Neural cell (in vitro differentiated cells): ENCODE measurements around the gene MC1R. TPM values are rescaled to one million over a fixed set of nuclear protein-coding genes. Genes with fewer than 3 reads are reported as not detected.
"Not testable (repeated sequence)": the region's sequence is repeated elsewhere in the genome, so short reads cannot be mapped to it uniquely, and the experiment has no call there.

ENCODE experiments used
- H2AFZ ChIP-seq: fragments of 200-600, 300-800 bp; sonication (generic), shearing (Covaris generic); 2 replicates; pipeline ENCODE4 v1.6.0; 2014; ENCODE audit warnings: low read depth, mild to moderate bottlenecking, antibody characterized with exemption, low read length, moderate library complexity
- H3F3A ChIP-seq: fragments of 200-600 bp; shearing (Covaris generic); 2 replicates; pipeline ENCODE4 v1.6.1; 2016; ENCODE audit warnings: mild to moderate bottlenecking, moderate library complexity, mixed read lengths, antibody characterized with exemption, low read length; ENCODE audit not compliant: insufficient read depth, poor library complexity, severe bottlenecking
- H3K27ac ChIP-seq: fragments of 200-600, 300-800 bp; sonication (generic), shearing (Covaris generic); 2 replicates; pipeline ENCODE4 v1.5.1; 2014; ENCODE audit warnings: mild to moderate bottlenecking, low read length, moderate library complexity
- H3K27me3 ChIP-seq: fragments of 300-800, 200-600 bp; sonication (generic), shearing (Covaris generic); 2 replicates; pipeline ENCODE4 v1.6.0; 2014; ENCODE audit warnings: mild to moderate bottlenecking, low read depth, low read length, moderate library complexity; ENCODE audit not compliant: insufficient read depth
- H3K36me3 ChIP-seq: fragments of 300-800, 200-600 bp; sonication (generic), shearing (Covaris generic); 2 replicates; pipeline ENCODE4 v1.5.1; 2014; ENCODE audit warnings: mild to moderate bottlenecking, antibody characterized with exemption, low read length, moderate library complexity; ENCODE audit not compliant: insufficient read depth
- H3K4me2 ChIP-seq: fragments of 300-800, 200-600 bp; sonication (generic), shearing (Covaris generic); 2 replicates; pipeline ENCODE4 v1.6.0; 2014; ENCODE audit warnings: mild to moderate bottlenecking, low read length
- H3K4me3 ChIP-seq: fragments of 300-800, 200-600 bp; sonication (generic), shearing (Covaris generic); 2 replicates; pipeline ENCODE4 v1.5.1; 2014; ENCODE audit warnings: mild to moderate bottlenecking, low read length, moderate library complexity
- H3K79me2 ChIP-seq: fragments of 200-600 bp; shearing (Covaris generic); replicated peaks from 2 replicates; pipeline ENCODE4 v1.6.0; 2014; ENCODE audit warnings: mild to moderate bottlenecking, low read length, moderate library complexity; ENCODE audit not compliant: insufficient read depth
- H3K9ac ChIP-seq: fragments of 300-800, 200-600 bp; sonication (generic), shearing (Covaris generic); 2 replicates; pipeline ENCODE4 v1.6.1; 2016; ENCODE audit warnings: mild to moderate bottlenecking, low read length, mixed read lengths
- H3K9me2 ChIP-seq: fragments of 200-600 bp; shearing (Covaris generic); 2 replicates; pipeline ENCODE4 v1.6.1; 2016; ENCODE audit warnings: mild to moderate bottlenecking, low read length, mixed read lengths; ENCODE audit not compliant: insufficient read depth
- H3K9me3 ChIP-seq: fragments of 200-600, 300-800 bp; sonication (generic), shearing (Covaris generic); 2 replicates; pipeline ENCODE4 v1.6.1; 2016; ENCODE audit warnings: mild to moderate bottlenecking, mixed run types, low read length, moderate library complexity, mixed read lengths
- H4K20me1 ChIP-seq: fragments of 200-600 bp; shearing (Covaris generic); 2 replicates; pipeline ENCODE4 v1.6.1; 2016; ENCODE audit warnings: mild to moderate bottlenecking, mixed run types; ENCODE audit not compliant: insufficient read depth
- CTCF ChIP-seq: fragments of 450-650 bp; IDR thresholded peaks from 2 replicates; pipeline ENCODE4 v1.5.1; 2014; ENCODE audit warnings: antibody characterized with exemption, mild to moderate bottlenecking, moderate library complexity; ENCODE audit not compliant: poor library complexity, severe bottlenecking
- EP300 ChIP-seq: fragments of 450-650 bp; conservative IDR thresholded peaks from 2 replicates; pipeline ENCODE4 v1.6.1; 2014; ENCODE audit warnings: antibody characterized with exemption, mild to moderate bottlenecking, moderate library complexity; ENCODE audit not compliant: poor library complexity, severe bottlenecking
- POLR2AphosphoS5 ChIP-seq: IDR thresholded peaks from 2 replicates; pipeline ENCODE4 v1.6.1; 2012
- RAD21 ChIP-seq: fragments of 450-650 bp; conservative IDR thresholded peaks from 2 replicates; pipeline ENCODE4 v1.6.1; 2014; ENCODE audit warnings: antibody characterized with exemption, mild to moderate bottlenecking, moderate library complexity
- REST ChIP-seq: IDR thresholded peaks from 2 replicates; pipeline ENCODE4 v1.6.1; 2012; ENCODE audit warnings: borderline replicate concordance
- SMC3 ChIP-seq: fragments of 450-650 bp; conservative IDR thresholded peaks from 2 replicates; pipeline ENCODE4 v1.6.1; 2014; ENCODE audit warnings: antibody characterized with exemption, mild to moderate bottlenecking, moderate library complexity; ENCODE audit not compliant: poor library complexity
- polyA plus RNA-seq: library from polyadenylated mRNA; depleted of rRNA; stranded (reverse); fragments of >200 nt; gene quantifications from 2 replicates; pipeline ENCODE4 v1.2.3, GENCODE V29; 2014

Gene MC1R
- polyA plus RNA-seq, 1 donor from 2014 or later = 21.3 TPM

- not testable (repeated sequence) for H3K9ac ChIP-seq, H3K27ac ChIP-seq, H3K9me2 ChIP-seq, H2AFZ ChIP-seq, H3K4me2 ChIP-seq, H3K9me3 ChIP-seq, H3K27me3 ChIP-seq, H3F3A ChIP-seq, H3K4me3 ChIP-seq
- Histone ChIP-seq H3K36me3 (peaks cover 23% of the 10 kb centered on the region), H3K79me2 (peaks cover 45% of the 10 kb centered on the region), H4K20me1 (peaks cover 77% of the 10 kb centered on the region)
- TF ChIP-seq POLR2AphosphoS5 = peak; percentile 41
Measured at GRCh38 chr16:89934019-89934418, 15.4 kb downstream of the MC1R start.

GRCh38 chr16:89934611-89935553, 16.2 kb downstream of the MC1R start:
- Histone ChIP-seq H4K20me1 (peaks cover 69% of the 10 kb centered on the region), H3K9me3 (no peaks in the 10 kb centered on the region), H3K9me2 (no peaks in the 10 kb centered on the region), H3K4me2 (no peak overlapping the region), H3K4me3 (no peak overlapping the region), H3K79me2 (peaks cover 37% of the 10 kb centered on the region), H3F3A (no peaks in the 10 kb centered on the region), H3K9ac (no peak overlapping the region), H2AFZ (no peak overlapping the region), H3K27ac (no peak overlapping the region), H3K36me3 (peaks cover 23% of the 10 kb centered on the region), H3K27me3 (no peaks in the 10 kb centered on the region)
- TF ChIP-seq RAD21 (no peak), REST (no peak), POLR2AphosphoS5 (peak; percentile 25), SMC3 (no peak), EP300 (no peak), CTCF (no peak)

- Histone ChIP-seq H4K20me1 (peaks cover 64% of the 10 kb centered on the region), H3K79me2 (peaks cover 30% of the 10 kb centered on the region), H3K36me3 (peaks cover 23% of the 10 kb centered on the region)
- not testable (repeated sequence) for H3K27me3 ChIP-seq, H3K9ac ChIP-seq, H3K27ac ChIP-seq, H3K4me3 ChIP-seq, H2AFZ ChIP-seq, H3K9me2 ChIP-seq, H3F3A ChIP-seq, H3K4me2 ChIP-seq, H3K9me3 ChIP-seq
Measured at GRCh38 chr16:89935620-89936019, 17.0 kb downstream of the MC1R start.
